HCT116 (cell line): Measurements from ENCODE around the gene TNFRSF18. TPM values are rescaled to one million over a fixed set of nuclear protein-coding genes. Genes with fewer than 3 reads are reported as not detected.

ENCODE experiments used
- ATAC-seq: fragments of 200-7000 bp; cut with Tn5 transposase; 2 replicates; pipeline ENCODE4 v1.9.1; 2020; ENCODE audit warnings: mild to moderate bottlenecking, moderate library complexity
- BruUV-seq: library from RNA; stranded (reverse); fragments of 400-500 nt; replicated peaks from 2 replicates; lab custom pipeline; 2021; lab: Mats Ljungman, UMichigan
- CTCF ChIA-PET: fragments of 300-600 bp; sonication (Branson Sonifier 250); formaldehyde crosslinking; loops from one replicate; lab custom pipeline; 2021; ENCODE audit warnings: antibody characterized with exemption; lab: Charles Lee
- POLR2A ChIA-PET: fragments of 300-600, 350-600 bp; sonication (Branson Sonifier 250); formaldehyde crosslinking; loops from one replicate; lab custom pipeline; 2021; ENCODE audit warnings: antibody characterized with exemption; lab: Charles Lee
- RAD21 ChIA-PET, 2 experiments: fragments of 300-600 bp; sonication (Branson Sonifier 250); formaldehyde crosslinking; loops; one replicate each; lab custom pipeline; 2023; ENCODE audit warnings: low total read pairs in 2 of 2; ENCODE audit not compliant: uncharacterized antibody in 2 of 2, unreplicated experiment in 2 of 2, low non-redundant PET in 1 of 2; lab: Charles Lee
- DNase-seq: peaks from one replicate; pipeline ENCODE4 v3.0.0-alpha.2; 2010; ENCODE audit warnings: low read depth, low spot score
- H2AFZ ChIP-seq: fragments of 200-600 bp; shearing (Covaris generic), sonication (generic); 2 replicates; pipeline ENCODE4 v1.6.1; 2017; ENCODE audit warnings: low read depth, mixed run types, mixed read lengths, antibody characterized with exemption, low read length; ENCODE audit not compliant: poor library complexity, severe bottlenecking
- H3K27ac ChIP-seq: 2 replicates; pipeline ENCODE4 v1.5.1; 2012; ENCODE audit warnings: low read depth, low read length
- H3K27me3 ChIP-seq: fragments of 200-600 bp; sonication (generic); 2 replicates; pipeline ENCODE4 v1.6.1; 2016; ENCODE audit warnings: mixed run types, low read length, mixed read lengths; ENCODE audit not compliant: insufficient read depth
- H3K36me3 ChIP-seq, 2 experiments: fragments of 200-500 bp in 1 of 2; fragments of 200-600 bp in 1 of 2; sonication (Bioruptor generic) in 1 of 2; sonication (generic) in 1 of 2; 2 replicates each; pipeline versions ENCODE4 v1.5.1 to v1.6.1; 2014 to 2016; ENCODE audit warnings: low read length in 2 of 2, inconsistent platforms in 1 of 2, mixed read lengths in 1 of 2, mixed run types in 1 of 2; ENCODE audit not compliant: insufficient read depth in 2 of 2, control insufficient read depth in 1 of 2
- H3K4me1 ChIP-seq, 2 experiments: fragments of 200-600 bp in 1 of 2; sonication (generic) in 1 of 2; 2 replicates each; pipeline versions ENCODE4 v1.5.1 to v1.6.1; 2012 to 2017; ENCODE audit warnings: low read length in 2 of 2, inconsistent platforms in 1 of 2, mild to moderate bottlenecking in 1 of 2, mixed read lengths in 1 of 2, mixed run types in 1 of 2, moderate library complexity in 1 of 2; ENCODE audit not compliant: insufficient read depth in 2 of 2, control insufficient read depth in 1 of 2
- H3K4me2 ChIP-seq: fragments of 200-600 bp; sonication (generic); 2 replicates; pipeline ENCODE4 v1.6.1; 2017; ENCODE audit warnings: mixed run types, low read length, mixed read lengths
- H3K4me3 ChIP-seq, 2 experiments: fragments of 200-600 bp in 1 of 2; sonication (generic) in 1 of 2; replicated peaks in 1 of 2; 2 replicates each; pipeline ENCODE4 v1.5.1; 2011 to 2016; ENCODE audit warnings: low read length in 2 of 2, control low read depth in 1 of 2, low read depth in 1 of 2, mild to moderate bottlenecking in 1 of 2, mixed read lengths in 1 of 2, mixed run types in 1 of 2
- H3K79me2 ChIP-seq: fragments of 200-600 bp; sonication (generic); 2 replicates; pipeline ENCODE4 v1.6.1; 2017; ENCODE audit warnings: mild to moderate bottlenecking, mixed run types, low read length, moderate library complexity, mixed read lengths; ENCODE audit not compliant: insufficient read depth
- H3K9ac ChIP-seq: fragments of 200-600 bp; sonication (generic); 2 replicates; pipeline ENCODE4 v1.6.1; 2016; ENCODE audit warnings: low read length, mixed read lengths
- H3K9me2 ChIP-seq: fragments of 200-600 bp; sonication (generic), shearing (Covaris generic); 2 replicates; pipeline ENCODE4 v1.6.1; 2017; ENCODE audit warnings: mixed run types, mild to moderate bottlenecking, moderate library complexity; ENCODE audit not compliant: insufficient read depth
- H3K9me3 ChIP-seq, 2 experiments: fragments of 200-500 bp in 1 of 2; fragments of 200-600 bp in 1 of 2; sonication (Bioruptor generic) in 1 of 2; sonication (generic) in 1 of 2; 2 replicates each; pipeline ENCODE4 v1.6.1; 2014 to 2017; ENCODE audit warnings: low read length in 2 of 2, mixed read lengths in 2 of 2, inconsistent platforms in 1 of 2, low read depth in 1 of 2, mild to moderate bottlenecking in 1 of 2, mixed run types in 1 of 2, moderate library complexity in 1 of 2; ENCODE audit not compliant: control insufficient read depth in 1 of 2, insufficient read depth in 1 of 2
- H4K20me1 ChIP-seq: fragments of 200-600 bp; sonication (generic), shearing (Covaris generic); 2 replicates; pipeline ENCODE4 v1.6.1; 2017; ENCODE audit warnings: mixed run types, mild to moderate bottlenecking, moderate library complexity; ENCODE audit not compliant: insufficient read depth
- ATF3 ChIP-seq: IDR thresholded peaks from 2 replicates; pipeline ENCODE4 v1.6.1; 2012
- CBX3 ChIP-seq: IDR thresholded peaks from 2 replicates; pipeline ENCODE4 v1.6.1; 2012; ENCODE audit warnings: low read depth
- CEBPB ChIP-seq: IDR thresholded peaks from 2 replicates; pipeline ENCODE4 v1.6.1; 2012; ENCODE audit warnings: low read depth
- EGR1 ChIP-seq: IDR thresholded peaks from 2 replicates; pipeline ENCODE4 v1.6.1; 2012; ENCODE audit warnings: low read depth
- ELF1 ChIP-seq: IDR thresholded peaks from 2 replicates; pipeline ENCODE4 v1.6.1; 2012; ENCODE audit warnings: low read depth, borderline replicate concordance
- EZH2 ChIP-seq: fragments of 200-600 bp; sonication (generic); IDR thresholded peaks from 2 replicates; pipeline ENCODE4 v1.6.1; 2017; ENCODE audit warnings: antibody characterized with exemption, mixed run types
- EZH2phosphoT487 ChIP-seq: fragments of 200-600 bp; IDR thresholded peaks from 2 replicates; pipeline ENCODE4 v1.6.1; 2018; ENCODE audit warnings: antibody characterized with exemption, borderline replicate concordance
- FOSL1 ChIP-seq: IDR thresholded peaks from 2 replicates; pipeline ENCODE4 v1.6.1; 2012; ENCODE audit warnings: low read depth
- JUND ChIP-seq: IDR thresholded peaks from 2 replicates; pipeline ENCODE4 v1.6.1; 2012
- MAX ChIP-seq: IDR thresholded peaks from 2 replicates; pipeline ENCODE4 v1.6.1; 2012
- POLR2A ChIP-seq: IDR thresholded peaks from 2 replicates; pipeline ENCODE4 v1.7.0; 2011; ENCODE audit warnings: borderline replicate concordance; ENCODE audit not compliant: insufficient read depth, insufficient read length; ENCODE audit errors: extremely low read depth
- POLR2AphosphoS5 ChIP-seq: IDR thresholded peaks from 2 replicates; pipeline ENCODE4 v1.6.1; 2011; ENCODE audit warnings: mild to moderate bottlenecking, low read depth, low read length, moderate library complexity
- RAD21 ChIP-seq: IDR thresholded peaks from 2 replicates; pipeline ENCODE4 v1.6.1; 2012; ENCODE audit warnings: low read depth, mild to moderate bottlenecking
- SRF ChIP-seq: IDR thresholded peaks from 2 replicates; pipeline ENCODE4 v1.6.1; 2012; ENCODE audit warnings: low read depth
- TCF7L2 ChIP-seq: IDR thresholded peaks from 2 replicates; pipeline ENCODE4 v1.7.0; 2011; ENCODE audit warnings: borderline replicate concordance, inconsistent platforms; ENCODE audit not compliant: insufficient read depth, insufficient read length; ENCODE audit errors: extremely low read depth
- YY1 ChIP-seq: IDR thresholded peaks from 2 replicates; pipeline ENCODE4 v1.6.1; 2011; ENCODE audit warnings: low read length, low read depth, moderate library complexity, mild to moderate bottlenecking; ENCODE audit not compliant: insufficient replicate concordance; ENCODE audit errors: extremely low read depth
- ZBTB33 ChIP-seq: IDR thresholded peaks from 2 replicates; pipeline ENCODE4 v1.6.1; 2011; ENCODE audit warnings: mild to moderate bottlenecking, low read length, moderate library complexity; ENCODE audit not compliant: insufficient replicate concordance; ENCODE audit errors: extremely low read depth
- ZFX ChIP-seq: fragments of 450-650 bp; IDR thresholded peaks from 2 replicates; pipeline ENCODE4 v1.6.1; 2017
- intact Hi-C: fragments of 100-400 bp; cut with micrococcal nuclease; formaldehyde crosslinking; loops from 2 replicates; pipeline ENCODE4 v1.10.0; 2022
- total RNA-seq: library from RNA; stranded (reverse); gene quantifications from one replicate; pipeline ENCODE4 v1.2.1, GENCODE V29; 2021; ENCODE audit not compliant: unreplicated experiment

TNFRSF18 gene
- total RNA-seq, 1 experiment from 2014 or later, result 56.2 TPM

GRCh38 chr1:1220197-1220596, 13.8 kb upstream of the TNFRSF18 start:
- peaks cover 19% of the 10 kb centered on the region for H3K79me2 ChIP-seq
- DNase-seq (no peak), ATAC-seq (no peak)
- no peak overlapping the region for H3K27ac ChIP-seq
- H2AFZ ChIP-seq, result no peak overlapping the region
- no TSS peak for BruUV-seq
- ChIA-PET CTCF (no interaction called here), RAD21 (no interaction called here), POLR2A (no interaction called here)
- peaks cover 0 to 7% of the 10 kb centered on the region in 2 experiments; a peak in 2 of 4 replicates for H3K4me1 ChIP-seq
- no peak overlapping the region for H3K9ac ChIP-seq
- no peak overlapping the region for H3K4me3 ChIP-seq
- no peak overlapping the region for H3K4me2 ChIP-seq
- peaks cover 20 to 28% of the 10 kb centered on the region in 2 experiments for H3K36me3 ChIP-seq
- no peaks in the 10 kb centered on the region for H3K9me3 ChIP-seq
- H3K9me2 ChIP-seq, result no peaks in the 10 kb centered on the region
- H4K20me1 ChIP-seq, result no peaks in the 10 kb centered on the region
- no peak for TF ChIP-seq SRF
- no peak for TF ChIP-seq ZFX
- no peak for TF ChIP-seq JUND
- no peaks in the 10 kb centered on the region for H3K27me3 ChIP-seq
- intact Hi-C loops, result no loop called here

GRCh38 chr1:1219341-1219740, 12.9 kb upstream of the TNFRSF18 start:
- Histone ChIP-seq H3K9me2 (no peaks in the 10 kb centered on the region), H4K20me1 (no peaks in the 10 kb centered on the region), H2AFZ (no peak overlapping the region), H3K4me1 (peaks cover 0 to 7% of the 10 kb centered on the region in 2 experiments; a peak in 2 of 4 replicates), H3K36me3 (peaks cover 20 to 28% of the 10 kb centered on the region in 2 experiments), H3K9ac (no peak overlapping the region), H3K4me2 (no peak overlapping the region), H3K4me3 (no peak overlapping the region), H3K9me3 (no peaks in the 10 kb centered on the region), H3K79me2 (peaks cover 11% of the 10 kb centered on the region; the same call in 1 of the 2 replicates), H3K27me3 (no peaks in the 10 kb centered on the region), H3K27ac (no peak overlapping the region)
- ChIA-PET RAD21 (no interaction called here), CTCF (no interaction called here), POLR2A (interaction anchor here (0.6 kb wide), 1 partner anchor 63 kb away, joined by 4 read pairs; no protein-coding TSS in a partner anchor)
- DNase-seq (no peak), ATAC-seq (no peak)
- intact Hi-C loops, result no loop called here
- BruUV-seq, result no TSS peak
- TF ChIP-seq CEBPB (no peak), JUND (no peak), EGR1 (no peak), TCF7L2 (no peak), ELF1 (no peak), CBX3 (no peak), SRF (no peak), ZBTB33 (no peak), POLR2A (no peak), ZFX (no peak), MAX (no peak), EZH2phosphoT487 (no peak), YY1 (no peak), RAD21 (no peak), EZH2 (no peak), ATF3 (no peak), FOSL1 (no peak), POLR2AphosphoS5 (no peak)
